GM18909 (cell line): ENCODE measurements around the gene RTF1.

Source experiments
- ATAC-seq: cut with Tn5 transposase; IDR thresholded peaks from one replicate; pipeline ENCODE4 v1.9.1; 2021; ENCODE audit warnings: mild to moderate bottlenecking; ENCODE audit not compliant: unreplicated experiment, poor library complexity

Gene RTF1

DNA sequence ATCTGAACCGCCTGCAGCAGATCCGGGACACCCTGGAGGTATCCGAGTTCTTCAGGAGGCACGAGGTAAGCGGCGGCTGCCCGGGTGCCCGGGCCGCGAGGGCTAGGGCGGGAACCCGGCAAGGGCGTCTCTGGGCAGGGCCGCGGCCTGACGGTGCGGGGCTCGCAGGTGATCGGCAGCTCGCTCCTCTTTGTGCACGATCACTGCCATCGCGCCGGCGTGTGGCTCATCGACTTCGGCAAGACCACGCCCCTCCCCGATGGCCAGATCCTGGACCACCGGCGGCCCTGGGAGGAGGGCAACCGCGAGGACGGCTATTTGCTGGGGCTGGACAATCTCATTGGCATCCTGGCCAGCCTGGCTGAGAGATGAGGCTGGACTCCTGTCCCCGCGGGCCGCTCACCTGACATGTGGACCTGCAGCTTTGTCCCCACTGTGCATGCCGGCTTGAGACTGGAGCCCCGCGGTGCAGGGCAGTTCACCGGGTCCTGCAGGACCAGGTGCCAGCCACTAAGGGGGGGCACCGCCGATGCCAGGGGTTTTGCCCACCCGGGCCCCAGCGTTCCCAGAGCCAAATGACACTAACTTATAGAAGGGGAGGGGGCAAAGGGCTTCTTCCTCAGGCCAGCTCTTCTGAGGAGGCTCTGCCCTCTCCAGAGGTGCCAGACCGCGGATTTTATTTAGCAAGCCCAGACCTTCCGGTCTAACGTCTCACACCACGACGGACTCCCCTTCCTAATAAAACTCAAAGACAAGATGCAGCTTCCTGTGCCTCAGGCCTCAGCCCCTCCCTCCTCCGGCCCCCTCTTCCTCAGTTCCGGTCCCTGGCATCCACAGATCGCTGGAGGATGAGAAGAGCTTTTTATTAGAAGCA is 86.1 kb downstream of the RTF1 start:
- ATAC-seq, result no peak

- no peak for ATAC-seq
Observed at GRCh38 chr15:41503669-41504010, 86.7 kb downstream of the RTF1 start.

GRCh38 chr15:41504751-41505492 is 88.0 kb downstream of the RTF1 start:
- no peak for ATAC-seq

GRCh38 chr15:41505776-41506175 is 88.9 kb downstream of the RTF1 start:
- no peak for ATAC-seq

DNA sequence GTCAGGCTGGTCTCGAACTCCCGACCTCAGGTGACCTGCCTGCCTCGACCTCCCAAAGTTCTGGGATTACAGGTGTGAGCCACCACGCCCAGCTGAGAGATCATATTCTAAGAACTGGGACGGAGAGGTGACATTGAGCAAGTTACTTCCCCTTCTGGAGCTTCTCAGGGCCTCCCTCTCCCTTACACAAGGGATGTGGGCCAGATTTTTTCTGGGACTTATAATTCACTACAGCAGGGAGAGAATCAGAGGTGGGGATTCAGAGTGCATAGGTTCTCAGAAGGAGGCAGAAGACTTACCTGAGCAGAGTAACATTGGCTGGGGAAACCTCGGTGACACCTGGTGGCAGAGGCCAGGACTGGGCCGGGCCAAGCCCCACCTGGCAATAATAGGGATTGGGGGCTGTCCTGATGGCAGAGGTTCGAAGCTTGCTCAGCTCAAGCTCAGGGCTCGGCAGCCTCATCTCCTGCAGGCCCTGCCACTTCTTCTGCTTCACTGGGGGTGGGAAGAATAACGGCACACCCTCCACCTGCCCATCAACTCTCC is 90.0 kb downstream of the RTF1 start:
- no peak for ATAC-seq

DNA sequence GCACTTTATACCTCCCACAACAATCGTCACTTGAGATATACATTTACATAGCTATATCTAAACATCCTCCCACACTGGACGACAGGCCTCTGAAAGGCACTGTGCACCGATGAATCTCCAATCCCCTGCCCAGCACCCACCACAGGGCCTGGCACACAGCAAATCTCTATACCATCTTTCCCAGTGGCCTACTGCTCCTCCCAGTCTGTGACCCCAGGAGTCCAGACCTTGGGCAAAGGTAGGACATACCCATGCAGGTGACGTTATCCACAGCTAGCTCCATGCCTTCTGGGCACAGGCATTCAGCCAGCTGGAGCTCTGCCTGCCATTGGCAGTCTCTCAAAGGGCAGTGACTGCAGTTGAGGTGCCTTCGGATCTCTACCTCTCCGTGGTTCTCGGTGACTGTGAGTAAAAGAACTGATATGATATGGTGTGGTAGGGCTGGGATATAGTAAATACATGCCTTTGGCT is 91.0 kb downstream of the RTF1 start:
- ATAC-seq, result no peak

- no peak for ATAC-seq
Observed at GRCh38 chr15:41510728-41511127, 93.8 kb downstream of the RTF1 start.

DNA sequence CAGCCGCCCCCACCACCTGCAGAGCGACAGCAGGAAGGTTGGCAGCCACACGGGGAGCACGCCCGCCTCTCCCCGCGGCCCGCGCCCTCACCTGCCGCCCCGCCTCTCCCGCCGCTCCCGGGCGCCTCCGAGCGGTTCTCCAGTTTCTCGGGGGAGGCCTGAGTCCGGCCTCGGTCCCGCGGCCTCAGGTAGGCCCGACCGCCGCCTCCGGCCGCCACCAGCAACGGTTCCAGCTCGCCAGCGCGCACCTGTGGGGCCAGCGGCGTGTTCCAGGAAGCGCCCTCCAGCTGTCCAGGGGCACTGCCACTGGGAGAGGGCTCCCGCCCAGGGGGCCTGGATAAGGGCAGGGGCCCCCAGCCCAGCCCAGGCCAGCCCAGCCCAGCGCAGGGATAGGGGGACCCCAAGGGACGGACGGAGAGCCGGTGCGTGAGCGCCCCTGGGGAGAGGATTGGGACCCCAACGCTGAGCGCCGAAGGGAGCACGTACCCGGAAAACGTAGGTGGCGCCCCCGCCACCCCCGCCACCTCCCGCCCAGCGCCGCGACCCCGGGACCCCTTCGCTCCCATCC is 94.5 kb downstream of the RTF1 start:
- ATAC-seq, result no peak

- ATAC-seq, result no peak
Observed at GRCh38 chr15:41511899-41512369, 95.0 kb downstream of the RTF1 start.

DNA sequence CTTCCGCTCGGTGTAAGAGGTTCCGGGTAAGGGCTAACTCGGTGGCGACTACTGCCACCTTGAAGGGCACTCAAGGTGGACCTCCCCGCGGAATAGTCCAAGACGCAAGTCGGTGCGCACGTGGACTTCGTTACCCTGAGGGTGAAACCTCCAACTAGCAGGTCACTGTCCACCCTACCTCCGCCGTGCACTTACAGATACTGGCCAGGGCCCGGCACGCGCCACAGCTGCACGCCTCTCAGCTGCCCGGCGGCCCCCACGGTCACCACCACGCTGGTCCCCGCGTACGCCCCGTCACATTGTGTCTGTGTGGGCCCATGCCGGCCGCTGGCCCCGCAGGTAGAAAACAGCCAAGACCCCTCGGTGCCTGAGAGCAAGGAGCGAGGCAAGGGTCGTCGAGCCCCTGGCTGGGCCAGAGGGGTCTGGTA is 95.6 kb downstream of the RTF1 start:
- no peak for ATAC-seq

DNA sequence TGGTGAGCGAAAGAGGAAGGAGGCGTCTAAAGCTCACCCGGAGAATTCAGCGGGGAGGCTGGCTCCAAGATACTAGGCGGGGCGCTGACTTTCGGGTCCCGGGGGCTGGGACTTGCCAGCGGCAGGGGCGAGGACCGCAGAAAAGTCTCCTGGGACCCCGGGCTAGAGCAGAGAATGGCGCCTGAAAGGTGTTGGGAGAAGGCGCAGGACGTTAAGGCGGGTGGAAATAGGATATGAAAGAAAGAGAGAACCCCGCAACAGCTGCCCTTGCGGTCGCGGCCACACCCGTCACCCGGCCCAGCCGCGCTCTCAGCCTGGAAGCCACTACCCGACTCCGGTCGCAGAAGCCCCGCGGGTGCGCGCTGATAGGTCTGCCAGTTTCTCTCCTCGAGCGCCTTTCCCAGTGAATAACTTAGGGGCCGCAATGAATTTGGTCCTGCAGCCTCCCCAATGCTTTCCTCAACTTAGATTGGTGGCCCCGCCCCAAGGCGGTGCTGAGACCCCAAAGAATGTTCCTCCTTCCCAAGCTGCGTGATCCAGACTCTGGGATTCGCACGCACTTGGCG is 96.1 kb downstream of the RTF1 start:
- ATAC-seq, result no peak

DNA sequence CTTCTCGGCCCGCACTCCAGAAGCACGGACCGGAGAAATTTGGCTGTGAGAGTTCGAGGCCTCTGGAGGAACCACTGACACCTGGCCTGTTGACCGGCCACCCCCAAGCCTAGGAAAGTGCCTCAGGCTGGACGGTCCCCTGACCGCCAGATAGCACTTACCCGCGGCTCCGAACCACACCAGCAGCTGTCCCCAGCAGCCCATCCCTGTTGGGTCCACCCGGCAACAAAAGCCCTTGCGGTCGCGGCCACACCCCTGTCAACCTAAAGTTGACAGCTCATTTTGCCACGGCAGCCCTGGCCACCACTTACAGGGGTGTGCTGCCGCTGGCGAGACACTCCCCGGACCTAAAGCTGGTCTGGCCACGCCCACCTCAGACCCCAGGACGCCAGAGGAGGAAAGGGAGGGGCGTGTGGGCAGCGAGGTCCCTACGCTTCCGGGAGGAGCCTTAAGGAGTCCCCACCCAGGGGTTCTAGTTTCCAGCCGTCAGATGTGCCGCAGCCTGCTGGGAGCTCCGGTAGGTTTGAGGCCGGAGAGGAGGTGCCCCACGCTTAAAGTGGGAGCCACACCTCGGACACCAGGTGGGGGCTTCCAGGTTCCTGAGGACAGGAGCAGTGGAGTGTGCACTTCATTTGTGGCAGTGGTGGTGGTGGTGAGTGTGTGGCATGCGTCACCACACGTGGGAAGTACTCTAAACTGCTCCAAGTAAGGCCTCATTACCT is 96.8 kb downstream of the RTF1 start, which contains the start of gene LTK:
LTK (minus strand) TSS at position 322 of the 722 bp plus-strand sequence; CDS start at position 204, 118 bp downstream.
- no peak for ATAC-seq

DNA sequence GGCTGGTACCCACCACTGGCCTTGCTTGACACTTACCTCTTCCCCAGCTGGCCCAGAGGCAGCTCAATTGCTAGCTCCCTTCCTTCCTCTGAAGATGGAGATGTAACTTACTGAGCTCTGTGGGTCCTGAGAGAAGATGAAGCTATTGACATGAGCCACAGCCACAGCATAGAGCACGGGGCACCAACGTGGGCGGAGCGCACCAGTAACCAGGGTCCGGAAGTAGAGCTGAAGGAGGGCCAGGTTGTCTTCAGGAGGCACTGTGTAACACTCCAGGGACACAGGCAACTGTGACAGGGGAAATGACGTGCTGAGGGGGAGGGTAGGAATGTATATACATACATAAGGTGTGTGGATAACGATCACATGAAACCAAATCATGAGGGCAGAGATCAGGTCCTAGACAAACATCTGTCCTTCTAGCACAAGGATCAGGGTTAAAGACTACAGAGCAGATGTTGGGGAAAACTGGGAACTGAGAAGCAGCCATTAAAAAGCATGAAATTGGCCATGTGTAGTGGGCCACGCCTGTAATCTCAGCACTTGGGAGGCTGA is 101.1 kb downstream of the RTF1 start:
- ATAC-seq, result no peak

- ATAC-seq, result no peak
Observed at GRCh38 chr15:41520636-41521035, 103.7 kb downstream of the RTF1 start.

DNA sequence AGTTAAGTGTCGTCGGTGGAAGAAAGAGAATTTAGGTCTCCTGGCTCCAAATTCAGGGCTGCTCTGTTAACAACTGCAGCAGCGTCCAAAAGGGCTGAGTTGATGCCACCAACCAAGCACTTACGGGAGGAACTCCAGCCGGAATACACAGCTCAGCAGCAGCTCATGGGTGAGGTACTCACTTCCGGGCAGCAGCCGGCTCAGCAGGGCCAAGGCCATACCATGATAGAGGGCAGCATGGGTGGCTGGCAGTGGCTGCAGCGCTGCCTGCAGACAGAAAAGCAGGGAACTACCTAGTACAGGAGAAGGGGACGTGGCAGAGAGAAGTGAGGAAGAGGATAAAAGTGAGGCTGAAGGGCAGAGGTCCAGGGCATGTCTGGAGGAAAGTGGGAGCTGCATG is 104.7 kb downstream of the RTF1 start:
- no peak for ATAC-seq

GRCh38 chr15:41523097-41523496 is 106.2 kb downstream of the RTF1 start:
- ATAC-seq, result no peak

DNA sequence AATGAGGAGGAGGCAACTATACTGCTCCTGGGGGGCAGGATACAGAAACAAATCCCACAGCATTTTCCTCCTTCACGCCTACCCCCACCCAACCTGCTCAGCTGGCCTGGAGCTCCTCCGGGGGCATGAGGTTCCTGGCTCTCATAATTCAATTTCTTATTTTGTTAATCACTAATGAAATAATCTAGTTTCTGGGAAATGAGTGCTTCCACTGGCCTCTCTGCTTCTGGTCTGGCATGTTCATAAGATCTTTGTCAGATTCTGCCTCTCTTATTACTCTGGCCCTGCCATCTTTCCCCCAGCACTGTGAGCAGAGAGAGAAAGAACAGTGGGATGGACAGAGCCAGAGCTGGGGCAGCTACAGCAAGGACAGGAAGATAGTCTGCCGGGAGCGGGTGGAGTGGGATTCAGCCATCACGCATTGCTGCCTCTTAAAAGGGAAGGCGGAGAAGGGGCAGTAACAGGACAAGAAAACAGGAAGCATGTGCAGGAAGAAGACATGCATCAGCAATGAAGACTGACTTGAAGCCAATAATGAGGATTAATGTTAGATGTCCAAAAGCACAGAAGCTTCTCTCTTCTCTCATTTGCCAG is 113.6 kb downstream of the RTF1 start:
- ATAC-seq, result no peak
